ENCODE results near the gene LTN1.

LTN1 gene

DNA sequence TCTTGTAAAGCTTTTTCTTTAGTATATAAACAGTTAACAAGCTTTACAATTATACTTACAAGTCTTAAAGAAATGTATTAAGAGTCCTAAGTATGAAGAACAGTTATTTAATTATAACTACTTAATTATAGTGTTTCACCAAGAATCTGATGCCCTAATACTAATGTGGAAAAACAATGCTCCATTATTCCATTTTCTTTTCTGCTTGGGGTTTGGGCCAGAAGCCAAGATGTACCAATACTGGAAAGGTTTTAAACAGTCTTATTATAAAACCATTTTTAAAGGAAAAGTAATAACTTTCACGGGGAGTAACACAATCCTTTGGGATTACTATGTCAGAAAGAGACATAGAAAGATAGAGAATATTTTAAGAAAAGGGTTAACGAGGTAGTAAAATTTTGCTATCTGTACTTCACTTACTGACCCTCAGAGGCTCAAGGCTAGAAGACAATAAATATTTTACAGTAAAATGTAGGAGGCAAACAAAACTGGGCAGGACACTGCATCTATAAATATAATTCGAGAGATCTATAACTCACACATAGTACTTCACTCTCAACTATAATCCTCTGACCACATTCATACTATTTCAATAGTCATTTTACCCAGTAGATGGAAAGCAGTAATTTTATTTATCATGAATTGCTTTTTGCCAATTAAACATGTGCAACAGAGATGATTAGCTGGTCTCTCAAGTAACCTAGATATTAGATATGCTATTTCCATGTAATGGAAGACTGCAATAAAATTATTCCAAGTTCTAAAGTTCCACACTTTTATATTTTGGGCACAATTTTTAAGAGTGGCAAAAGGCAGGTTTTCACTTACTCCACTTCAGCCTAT lies 63.9 kb downstream of the LTN1 start:
- no peak for DNase-seq

DNA sequence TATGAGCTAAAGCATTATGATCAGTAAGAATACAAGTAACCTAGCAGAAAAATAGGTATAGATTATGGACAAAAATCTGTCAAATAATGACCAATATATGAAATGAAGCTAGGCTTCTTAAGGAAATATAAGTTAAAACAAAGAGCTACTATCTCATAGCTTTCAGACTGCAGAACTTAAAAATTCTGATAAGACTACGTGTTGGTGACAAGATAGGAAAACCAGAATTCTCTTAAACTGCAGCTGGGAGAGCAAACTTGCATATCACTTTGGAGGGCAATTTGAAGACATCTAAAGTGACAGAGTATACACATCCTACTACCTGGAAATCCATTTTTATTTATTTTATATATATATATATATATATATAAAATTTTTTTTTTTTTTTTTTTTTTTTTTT lies 65.5 kb downstream of the LTN1 start:
- no peak for DNase-seq

DNA sequence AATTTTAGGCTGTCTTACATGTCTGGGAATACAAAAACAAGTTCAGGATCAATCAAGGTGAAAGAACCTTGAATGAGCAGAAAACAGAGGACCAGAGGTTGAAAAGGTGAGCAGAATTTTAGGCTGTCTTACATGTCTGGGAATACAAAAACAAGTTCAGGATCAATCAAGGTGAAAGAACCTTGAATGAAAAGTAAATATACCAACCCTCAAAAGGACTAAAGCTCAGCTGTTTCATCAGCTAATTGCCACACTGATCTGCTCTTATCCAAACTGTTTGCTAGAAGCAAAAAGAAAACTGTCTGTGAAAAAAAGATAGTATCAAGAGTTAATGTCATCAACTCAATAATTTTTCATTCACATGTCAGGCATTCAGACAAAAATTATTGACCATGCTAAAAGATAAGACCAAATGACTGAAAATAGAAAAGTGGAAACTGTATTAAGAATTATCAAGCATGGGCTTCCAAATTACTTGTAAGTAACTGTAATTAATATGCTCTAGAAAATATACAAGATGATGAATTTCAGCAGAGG lies 69.2 kb downstream of the LTN1 start:
- no peak for DNase-seq

DNA sequence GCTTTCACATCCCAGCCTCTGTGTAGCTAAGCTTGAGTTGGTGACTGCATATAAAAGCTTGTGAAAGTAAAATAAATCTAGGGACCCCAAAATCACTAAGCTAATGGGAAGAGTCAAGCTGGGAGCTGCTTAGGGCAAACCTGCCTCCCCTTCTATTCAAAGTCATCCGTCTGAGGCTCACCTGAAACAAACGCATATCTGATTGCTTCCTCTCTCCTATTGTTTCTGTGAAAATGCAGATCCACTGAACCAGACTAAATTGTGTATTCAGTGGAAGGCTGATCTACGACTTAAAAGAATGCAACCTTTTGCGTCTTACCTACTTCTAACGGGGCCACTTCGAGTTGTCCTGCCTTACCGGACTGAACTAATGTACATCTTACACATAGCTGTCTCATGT lies 70.3 kb downstream of the LTN1 start:
- no peak for DNase-seq

DNA sequence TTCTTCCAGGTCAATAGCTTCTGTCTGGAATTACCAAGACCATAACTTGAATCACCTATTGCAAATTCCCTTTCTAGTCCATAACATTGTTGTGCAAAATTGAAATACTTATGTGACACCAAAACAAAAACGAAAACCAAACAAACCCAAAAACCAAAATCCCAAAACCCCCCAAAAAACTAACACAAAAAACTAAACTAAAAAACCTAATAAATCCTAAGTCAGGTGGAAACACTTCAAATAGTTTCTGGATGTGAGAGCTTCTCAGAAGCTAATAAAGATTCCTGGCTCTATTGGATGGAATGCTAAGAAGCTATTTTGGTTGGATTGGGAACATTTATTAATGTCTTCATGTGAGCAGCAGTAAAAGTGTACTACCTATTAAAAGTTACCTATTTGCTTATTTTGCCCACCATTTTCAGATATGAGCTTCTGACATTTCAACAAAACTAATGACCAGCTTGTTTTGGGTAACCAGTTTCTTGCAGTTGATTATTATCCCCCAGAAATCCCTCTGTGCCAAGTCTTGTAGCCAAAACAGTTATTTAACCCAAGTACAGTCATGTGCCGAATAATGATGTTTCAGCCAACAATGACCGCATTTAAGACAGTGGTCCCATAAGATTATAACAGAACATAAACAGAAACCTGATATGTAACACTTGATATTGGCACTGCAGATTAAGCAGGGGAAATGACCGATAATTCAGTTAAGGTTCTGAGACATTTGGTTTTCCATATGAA lies 76.4 kb downstream of the LTN1 start:
- DNase-seq = no peak

DNA sequence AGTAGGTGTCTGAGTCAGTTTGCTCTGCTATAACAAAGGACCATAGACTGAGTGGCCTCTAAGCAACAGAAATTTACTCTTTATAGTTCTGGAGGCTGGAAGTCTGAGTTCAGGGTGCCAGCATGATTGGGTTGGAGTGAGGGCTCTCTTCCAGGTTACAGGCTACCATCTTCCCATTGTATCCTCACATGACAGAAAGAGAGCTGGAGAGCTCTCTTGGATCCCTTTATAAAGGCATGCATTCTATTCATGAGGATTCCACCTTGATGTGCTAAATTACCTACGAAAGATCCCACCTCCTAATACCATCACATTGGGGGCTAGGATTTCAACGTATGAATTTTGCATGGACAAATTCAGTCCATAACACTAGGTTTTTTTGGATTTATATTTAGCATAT lies 79.6 kb downstream of the LTN1 start:
- DNase-seq = no peak

DNA sequence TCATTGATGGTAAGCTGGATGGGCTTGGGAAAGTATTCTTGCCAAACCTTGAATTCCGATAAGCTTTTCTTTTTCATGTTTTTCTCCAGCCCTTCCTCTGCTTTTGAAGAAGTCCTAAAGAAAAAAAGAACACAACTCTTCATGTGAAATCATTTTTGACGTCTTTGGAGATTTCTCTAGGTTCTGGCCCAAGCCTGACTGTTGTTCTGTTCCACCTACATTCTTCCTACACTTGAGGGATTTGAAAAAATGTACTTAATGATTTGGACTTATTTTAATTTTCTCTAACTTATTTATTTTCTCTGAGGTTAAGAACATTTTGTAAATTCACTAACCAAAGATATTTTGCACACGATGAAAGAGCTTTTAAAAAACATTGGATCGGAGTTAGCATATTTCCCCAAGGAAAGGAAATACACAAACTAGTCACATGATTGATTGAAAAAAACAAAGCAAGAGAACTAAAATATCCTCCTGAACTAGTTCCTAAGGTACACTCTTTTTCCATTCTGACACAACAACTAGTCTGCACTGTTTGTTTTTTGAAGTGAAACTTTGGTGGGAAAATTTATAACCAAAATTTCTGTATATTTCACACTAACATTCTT lies 82.3 kb downstream of the LTN1 start:
- no peak for DNase-seq

DNA sequence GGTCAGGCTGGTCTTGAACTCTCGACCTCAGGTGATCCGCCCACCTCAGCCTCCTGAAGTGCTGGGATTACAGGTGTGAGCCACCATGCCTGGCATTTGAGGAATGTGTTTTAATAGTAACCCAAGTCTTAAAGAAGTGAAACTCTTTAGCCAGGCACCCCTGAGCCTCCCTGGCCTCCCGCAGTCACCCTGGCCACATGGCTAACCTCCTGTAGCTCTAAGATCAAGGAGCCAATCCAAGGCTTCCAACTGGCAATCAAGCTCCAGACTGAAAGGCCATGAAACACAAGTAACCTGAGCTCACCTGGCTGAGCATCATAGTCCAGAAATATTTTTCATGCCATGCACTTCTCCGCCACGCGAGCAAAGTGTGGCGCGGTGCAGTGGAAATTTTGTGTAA lies 84.3 kb downstream of the LTN1 start:
- DNase-seq = no peak

DNA sequence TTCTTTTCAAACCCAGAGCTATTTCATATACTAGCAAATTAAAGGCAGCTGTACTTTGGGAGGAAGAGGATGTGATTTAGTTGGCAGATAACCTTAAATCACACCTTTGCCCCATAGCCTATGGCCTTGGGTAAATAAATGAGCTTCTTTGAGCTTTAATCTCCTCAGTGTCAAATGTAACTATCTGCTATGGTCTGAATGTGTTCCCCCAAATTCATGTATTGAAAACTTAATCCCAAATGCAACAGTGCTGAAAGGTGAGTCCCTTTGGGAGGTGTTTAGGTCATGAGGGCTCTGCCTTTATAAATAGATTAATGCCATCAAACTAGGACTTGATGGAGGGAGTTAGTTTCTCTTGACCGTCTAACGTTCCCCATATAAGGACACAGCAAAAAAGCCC lies 85.8 kb downstream of the LTN1 start:
- no peak for DNase-seq

DNA sequence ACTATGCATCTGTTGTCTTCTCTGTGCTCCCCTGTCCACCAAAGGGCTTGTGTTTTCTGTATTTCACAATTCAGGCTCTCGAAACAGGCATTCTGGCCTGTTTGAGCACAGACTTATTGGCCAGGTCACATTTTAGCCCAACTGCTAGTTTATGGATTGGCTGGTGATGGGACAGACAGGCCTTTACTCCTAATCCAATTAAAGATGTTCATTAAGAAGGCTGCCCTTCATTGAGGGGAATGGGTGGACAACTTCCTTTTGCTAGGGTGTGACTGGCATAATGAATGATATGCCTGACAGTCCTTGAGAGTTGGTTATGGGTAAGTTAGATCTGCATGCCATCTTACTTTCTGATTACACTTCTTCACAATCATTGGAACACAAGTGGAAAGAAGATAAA lies 86.4 kb downstream of the LTN1 start:
- no peak for DNase-seq

DNA sequence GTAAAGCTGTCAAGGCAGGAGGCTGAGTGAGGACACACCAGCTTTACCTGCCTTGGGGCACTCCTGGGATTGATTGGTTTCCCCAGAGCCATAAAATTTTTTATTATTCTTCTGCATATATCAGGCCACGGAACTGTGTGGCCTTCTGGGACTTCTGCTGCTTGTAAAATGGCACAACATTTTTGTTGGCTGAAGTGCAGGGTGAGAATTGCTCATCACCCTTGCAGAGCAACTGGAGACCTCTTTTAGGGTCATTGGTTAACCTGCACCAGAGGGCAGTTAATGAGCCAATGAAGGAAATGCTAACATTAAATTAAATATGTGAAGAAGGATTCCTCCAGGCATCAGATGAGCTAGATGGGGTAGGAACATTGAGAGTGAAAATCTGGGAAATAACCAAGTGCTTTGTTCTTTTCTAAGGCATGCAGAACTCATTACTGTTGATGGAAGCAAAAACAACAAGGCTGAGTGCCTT lies 87.7 kb downstream of the LTN1 start:
- no peak for DNase-seq

DNA sequence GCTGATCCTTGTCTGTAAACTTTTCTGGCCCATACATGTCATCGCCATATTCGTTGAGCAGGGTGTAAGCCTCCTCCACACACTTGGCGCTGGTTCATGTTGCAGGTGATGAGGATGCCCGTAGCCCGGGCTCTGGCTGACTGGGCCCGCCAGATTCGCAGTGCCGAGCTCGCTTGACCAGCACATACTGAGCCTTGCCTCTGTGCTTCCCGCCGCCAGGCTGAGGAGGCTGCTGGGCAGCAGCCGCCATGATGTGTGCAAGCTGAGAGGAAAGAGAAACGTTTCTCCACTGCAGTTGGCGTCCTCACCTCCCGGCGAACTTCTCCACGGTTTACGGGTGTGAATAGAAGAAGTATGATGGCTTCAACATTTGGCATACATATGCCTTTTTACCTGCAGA lies 89.2 kb downstream of the LTN1 start:
- no peak for DNase-seq

DNA sequence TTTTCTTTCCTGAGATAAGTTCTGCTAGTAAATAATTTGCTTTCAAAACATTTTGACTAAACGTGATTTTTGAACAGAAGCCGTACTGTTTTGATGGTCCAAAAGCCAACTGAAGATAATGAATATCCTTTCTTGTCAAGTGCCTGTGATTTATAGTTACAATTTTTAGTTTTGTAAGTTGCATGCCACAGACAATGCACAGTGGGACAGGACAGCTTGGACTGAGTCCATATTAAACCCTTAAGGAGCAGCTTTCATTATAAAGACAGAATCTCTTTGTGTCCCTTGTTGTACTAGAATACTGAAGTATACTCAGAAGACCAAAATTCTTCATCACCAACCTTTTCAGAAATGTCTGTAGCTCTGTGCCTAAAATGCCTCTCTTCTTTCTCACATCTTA lies 92.2 kb downstream of the LTN1 start:
- no peak for DNase-seq

DNA sequence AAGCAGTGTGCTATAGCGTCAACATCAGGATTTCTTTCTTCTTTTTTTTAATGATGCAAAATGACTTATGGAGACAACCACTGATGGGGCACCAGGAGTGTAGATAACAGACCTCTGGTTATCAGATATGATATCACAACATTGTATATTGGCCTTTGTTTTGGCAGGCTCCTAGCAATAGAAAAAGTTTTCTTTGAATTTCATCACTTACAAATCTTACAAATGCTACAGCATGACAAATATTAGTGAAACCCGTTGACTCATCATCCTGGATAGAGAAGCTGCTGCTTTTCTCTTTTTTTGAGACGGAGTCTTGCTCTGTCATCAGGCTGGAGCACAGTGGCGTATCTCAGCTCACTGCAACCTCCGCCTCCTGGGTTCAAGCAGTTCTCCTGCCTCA lies 92.9 kb downstream of the LTN1 start:
- DNase-seq = no peak

DNA sequence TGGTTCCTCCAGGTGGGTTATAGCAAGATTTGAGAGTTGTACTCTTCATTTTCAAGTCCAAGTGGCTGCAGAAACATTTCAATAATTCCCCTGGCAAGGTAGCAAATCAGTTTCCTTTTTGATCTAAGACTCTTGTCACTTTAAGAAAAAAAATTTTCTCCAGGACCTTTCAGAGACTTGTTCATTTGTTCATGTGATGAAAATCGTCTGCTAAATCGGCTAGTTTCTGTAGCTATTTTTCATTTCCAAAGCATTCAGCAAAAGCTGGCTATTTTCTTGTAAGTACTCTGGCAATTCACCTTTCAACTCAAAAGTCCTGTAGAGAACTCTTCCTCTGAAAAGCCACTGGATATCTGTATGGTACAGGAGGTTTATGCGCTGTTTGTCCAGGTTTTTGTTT lies 93.5 kb downstream of the LTN1 start:
- no peak for DNase-seq

DNA sequence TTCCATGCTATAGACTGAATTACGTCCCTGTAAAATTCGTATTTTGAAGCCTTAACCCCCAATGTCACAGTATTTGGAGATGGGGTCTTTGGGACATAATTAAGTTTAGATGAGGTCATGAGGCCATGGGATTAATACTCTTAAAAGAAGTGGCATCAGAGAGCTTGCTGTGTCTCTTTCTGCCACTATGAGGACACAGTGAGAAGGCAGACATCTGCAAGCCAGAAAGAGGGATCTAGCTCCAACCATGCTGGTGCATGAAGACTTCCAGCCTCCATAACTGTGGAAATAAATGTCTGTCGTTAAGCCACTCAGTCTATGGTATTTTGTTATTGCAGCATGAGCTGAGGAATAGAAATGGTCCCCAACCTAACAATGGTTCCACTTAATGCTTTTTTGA lies 99.0 kb downstream of the LTN1 start:
- no peak for DNase-seq

DNA sequence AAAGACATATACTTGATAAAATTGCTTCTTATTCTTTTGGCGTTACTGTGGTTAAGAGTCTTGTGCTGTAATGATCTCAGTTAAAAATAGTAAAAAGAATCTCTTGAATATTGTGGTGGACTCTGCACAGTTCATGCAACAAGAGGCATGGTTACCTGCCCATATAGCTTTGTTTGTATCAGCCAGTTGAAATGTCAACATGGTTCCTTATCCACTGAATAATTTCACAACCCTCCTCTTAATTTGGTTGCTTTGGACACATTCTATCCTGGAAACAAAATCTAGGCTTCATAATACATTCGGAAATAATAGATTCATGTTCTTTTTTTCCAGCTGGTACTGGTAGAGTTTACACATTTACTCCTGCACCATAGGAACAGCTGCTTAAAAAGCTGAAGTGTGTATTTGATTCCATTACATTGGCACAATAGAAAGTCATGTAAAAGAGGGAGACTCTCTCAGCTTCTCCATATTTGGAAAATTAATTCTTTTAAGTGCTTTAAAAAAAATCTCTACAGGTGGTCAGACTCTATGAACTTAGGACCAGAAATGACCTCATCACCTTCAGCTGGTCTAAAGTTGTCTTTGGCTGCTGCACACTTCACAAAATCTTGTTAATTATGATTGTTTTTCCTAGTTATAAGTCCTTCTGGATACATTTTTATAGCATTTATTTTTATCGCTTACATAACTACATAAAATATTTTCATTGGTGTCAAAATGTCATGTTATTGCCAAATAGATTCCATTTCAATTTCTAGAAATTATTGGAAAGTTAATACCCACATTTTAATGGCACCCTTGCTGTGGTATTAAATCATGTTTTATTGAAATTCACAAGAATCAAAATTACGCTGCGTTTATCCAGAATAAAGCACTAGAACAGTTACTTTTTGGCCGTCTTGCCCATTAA lies 100.2 kb downstream of the LTN1 start:
- DNase-seq = no peak

DNA sequence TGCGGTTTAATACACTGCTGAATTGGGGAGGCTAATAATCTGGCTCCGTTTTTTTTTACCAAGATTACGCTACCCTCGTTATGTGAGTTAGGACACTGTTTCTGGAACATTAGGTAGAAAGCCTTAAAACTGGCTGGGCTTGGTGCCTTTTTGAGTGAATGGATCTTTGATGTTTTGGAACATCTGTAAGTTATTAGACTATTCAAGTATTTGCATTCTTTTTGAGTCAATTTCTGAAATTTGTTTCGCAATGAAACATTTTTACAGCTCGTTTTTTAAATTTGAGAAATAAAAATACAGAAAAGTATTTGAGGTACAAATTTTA lies 106.9 kb downstream of the LTN1 start:
- no peak for DNase-seq

DNA sequence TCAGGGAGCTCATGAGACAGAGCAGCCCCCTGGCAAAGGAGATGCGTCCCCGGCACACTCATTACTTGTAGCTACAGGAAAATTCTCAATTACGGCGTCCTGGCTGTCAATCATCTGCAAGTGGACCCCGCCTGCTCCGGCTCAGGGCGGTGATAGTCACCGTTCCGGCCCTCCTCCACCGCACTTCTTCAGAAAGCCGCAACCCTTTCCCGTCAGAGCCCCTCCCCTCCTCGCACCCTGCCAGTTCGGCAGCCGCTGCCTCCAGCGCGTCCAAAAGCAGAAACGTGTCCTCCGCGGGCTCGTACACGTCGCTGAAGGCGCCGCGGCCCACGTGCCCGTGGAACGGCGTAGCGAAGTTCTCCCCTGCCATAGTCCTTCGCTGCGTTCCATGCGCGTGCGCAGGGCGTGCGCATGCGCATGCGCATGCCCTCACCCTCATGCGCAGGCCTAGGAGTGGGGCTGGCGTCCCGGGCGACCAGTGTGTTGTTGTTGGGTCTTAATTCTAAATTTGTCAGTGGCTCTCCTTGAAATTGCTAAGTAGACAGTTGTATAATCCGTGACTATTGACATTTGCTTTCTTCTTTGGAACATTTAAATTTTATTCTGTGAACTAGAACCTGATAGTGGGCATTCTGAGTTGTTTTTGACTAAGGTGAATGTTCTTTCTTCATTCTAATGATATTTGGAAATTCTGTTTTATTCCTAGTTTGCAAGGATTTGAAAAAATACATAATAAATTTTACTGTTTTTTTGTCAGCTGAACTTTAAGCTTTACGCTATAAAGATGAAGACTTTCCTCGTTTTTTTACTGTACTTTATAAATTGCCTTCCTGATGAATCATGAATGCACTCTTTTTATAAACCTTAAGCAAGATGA lies 107.5 kb downstream of the LTN1 start:
- DNase-seq = peak; percentile 92

DNA sequence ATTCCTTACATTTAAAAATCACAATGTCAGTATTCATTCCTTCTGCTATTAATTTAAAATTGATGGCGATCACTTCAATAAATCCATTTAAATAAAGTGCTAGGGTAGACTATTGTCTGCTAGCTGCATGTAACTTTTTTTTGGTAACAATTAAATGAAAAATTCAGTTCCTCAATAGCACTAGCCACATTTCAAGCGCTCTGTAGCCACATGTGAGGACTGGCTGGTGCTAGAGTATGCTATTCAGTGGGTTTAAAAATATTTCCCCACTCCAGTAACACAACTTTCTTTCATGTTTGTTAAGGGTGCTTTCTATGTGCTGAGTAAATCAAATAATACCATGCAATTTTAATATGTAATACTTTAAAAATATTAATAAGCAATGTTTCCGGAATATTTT lies 108.2 kb downstream of the LTN1 start:
- peak; percentile 8 for DNase-seq

DNA sequence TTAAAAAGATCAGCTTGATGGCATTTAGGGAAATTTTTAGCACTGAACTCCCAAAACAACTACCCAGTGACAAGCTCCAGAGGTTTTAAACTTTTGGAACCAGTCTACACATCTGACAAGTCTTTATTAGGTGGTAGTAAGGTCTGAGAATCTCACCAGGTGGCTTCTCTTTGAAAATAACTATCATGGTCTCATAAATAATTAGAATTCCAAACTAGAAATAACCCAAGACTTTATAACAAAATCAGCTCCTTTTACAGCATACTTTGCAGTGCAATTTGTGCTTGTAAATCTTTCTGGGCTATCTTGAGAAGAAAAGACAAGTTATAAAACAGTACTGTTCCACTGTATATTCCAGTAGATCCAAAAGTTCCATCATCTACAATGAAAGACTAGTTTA lies 108.7 kb downstream of the LTN1 start:
- no peak for DNase-seq

DNA sequence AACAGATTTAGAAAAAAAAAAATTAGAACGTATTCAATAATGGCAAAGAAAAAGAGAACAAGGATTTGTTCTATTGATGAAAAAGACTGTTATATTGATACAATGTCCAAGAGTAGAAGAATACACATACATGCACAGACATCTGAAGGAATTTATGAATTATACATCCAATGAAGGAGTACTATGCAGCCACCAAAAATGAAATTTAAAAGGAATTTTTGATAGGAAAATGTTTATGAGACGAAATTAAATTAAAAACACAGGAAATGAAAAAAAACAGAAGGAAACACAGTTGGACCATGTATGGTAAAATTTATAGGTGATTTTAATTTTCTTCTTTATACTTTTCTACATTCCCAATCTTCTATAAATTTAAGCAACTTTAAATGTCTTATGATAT lies 110.3 kb downstream of the LTN1 start:
- DNase-seq = no peak
